Mucosa of descending colon (tissue), 3 donors: Measurements from ENCODE around the gene TDRD12. TPM values are rescaled to one million over a fixed set of nuclear protein-coding genes. Genes with fewer than 3 reads are reported as not detected.
A peak's percentile ranks its signal among the peaks of the same experiment; 100 is the strongest.
"Not testable (repeated sequence)": the region's sequence is repeated elsewhere in the genome, so short reads cannot be mapped to it uniquely, and the experiment has no call there.

Experiments
- ATAC-seq: fragments of 200-7000 bp; cut with Tn5 transposase; one replicate; pipeline ENCODE4 v1.9.1; 2020; ENCODE audit warnings: mild to moderate bottlenecking, moderate library complexity
- DNase-seq, 3 donors: peaks; one replicate each; pipeline ENCODE4 v3.0.0-alpha.2; 2020
- H3K36me3 ChIP-seq: fragments of 200-600 bp; one replicate; pipeline ENCODE4 v1.8.0; 2021; ENCODE audit warnings: low read depth, mild to moderate bottlenecking
- H3K4me1 ChIP-seq: fragments of 200-600 bp; one replicate; pipeline ENCODE4 v1.8.0; 2021; ENCODE audit warnings: low read depth, mild to moderate bottlenecking
- H3K4me3 ChIP-seq: fragments of 200-600 bp; one replicate; pipeline ENCODE4 v1.8.0; 2021; ENCODE audit warnings: mild to moderate bottlenecking
- H3K9me3 ChIP-seq: fragments of 200-600 bp; one replicate; pipeline ENCODE4 v1.8.0; 2021; ENCODE audit warnings: mild to moderate bottlenecking
- intact Hi-C, 2 donors: fragments of 100-400 bp; cut with DNase I in 1 of 2; cut with micrococcal nuclease in 1 of 2; formaldehyde crosslinking; loops; one replicate each; pipeline versions ENCODE4 v1.11.0 to v1.11.1; 2022; cut with DNase I, micrococcal nuclease
- total RNA-seq, 3 donors: library from RNA; stranded (reverse); fragmentation: NEBNext Ultra II Directional in 2 of 3; extraction: Animal tissue kit (Norgen Biotek cat#: 25700) in 2 of 3; gene quantifications; one replicate each; pipeline versions ENCODE4 v1.2.1 to v1.2.4, GENCODE V29; 2021 to 2023
- TF ChIP-seq, protein P1 (sequence below): fragments of 200-600 bp; IDR thresholded peaks from one replicate; pipeline ENCODE4 v1.8.0; 2022; ENCODE audit warnings: antibody characterized with exemption, mild to moderate bottlenecking
- donor health status: DM: no; HTN: no; CAD: no; lungs with moderate emphysema.
- donor health status: DM: no; HTN: no; CAD: no.
- donor health status: DM: no; HTN: yes; CAD: no.

Gene TDRD12
- total RNA-seq, 3 donors from 2014 or later = 0.31 to 0.47 TPM; not detected in 1

DNA sequence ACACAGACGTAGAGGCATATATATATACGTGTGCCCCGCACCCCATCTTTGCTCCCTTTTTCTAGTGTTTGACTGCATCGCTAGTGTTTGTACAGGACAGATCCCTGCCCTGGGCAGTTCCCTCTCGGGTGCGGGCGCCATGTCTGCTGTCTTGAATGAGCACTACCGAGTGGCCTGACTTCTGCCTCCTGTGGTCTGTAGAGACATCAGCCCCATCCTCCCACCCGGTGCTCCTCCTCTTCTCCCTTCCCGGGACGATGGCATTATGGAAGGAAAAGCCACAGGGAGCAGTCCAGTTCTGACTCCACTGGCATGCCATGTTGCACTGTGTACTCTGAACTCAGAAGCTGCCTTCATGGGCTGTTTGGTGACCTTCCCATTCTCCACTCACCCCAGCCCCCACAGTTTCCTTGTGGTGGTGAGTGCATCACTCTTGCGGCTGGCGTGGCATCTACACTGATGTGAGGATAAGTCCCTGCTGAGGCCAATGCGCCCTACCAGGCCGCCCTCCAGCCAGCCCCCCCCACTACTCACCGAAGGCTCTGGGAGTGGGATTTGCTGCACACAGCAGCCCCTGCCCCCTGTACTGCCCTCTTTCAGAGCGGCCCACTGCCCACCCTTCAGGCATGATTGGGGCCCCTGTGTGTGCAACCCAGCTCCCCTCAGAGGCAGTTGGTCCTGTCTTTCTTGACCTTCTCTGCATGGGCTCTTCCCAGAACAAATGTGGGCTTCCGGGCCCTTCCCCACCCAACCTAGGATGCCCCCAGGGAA, 25.2 kb downstream of the TDRD12 start:
- Histone ChIP-seq H3K4me3 (no peak overlapping the region), H3K36me3 (no peaks in the 10 kb centered on the region), H3K9me3 (no peaks in the 10 kb centered on the region), H3K4me1 (no peaks in the 10 kb centered on the region)
- no peak for DNase-seq
- ATAC-seq = no peak
- TF ChIP-seq, protein P1, sequence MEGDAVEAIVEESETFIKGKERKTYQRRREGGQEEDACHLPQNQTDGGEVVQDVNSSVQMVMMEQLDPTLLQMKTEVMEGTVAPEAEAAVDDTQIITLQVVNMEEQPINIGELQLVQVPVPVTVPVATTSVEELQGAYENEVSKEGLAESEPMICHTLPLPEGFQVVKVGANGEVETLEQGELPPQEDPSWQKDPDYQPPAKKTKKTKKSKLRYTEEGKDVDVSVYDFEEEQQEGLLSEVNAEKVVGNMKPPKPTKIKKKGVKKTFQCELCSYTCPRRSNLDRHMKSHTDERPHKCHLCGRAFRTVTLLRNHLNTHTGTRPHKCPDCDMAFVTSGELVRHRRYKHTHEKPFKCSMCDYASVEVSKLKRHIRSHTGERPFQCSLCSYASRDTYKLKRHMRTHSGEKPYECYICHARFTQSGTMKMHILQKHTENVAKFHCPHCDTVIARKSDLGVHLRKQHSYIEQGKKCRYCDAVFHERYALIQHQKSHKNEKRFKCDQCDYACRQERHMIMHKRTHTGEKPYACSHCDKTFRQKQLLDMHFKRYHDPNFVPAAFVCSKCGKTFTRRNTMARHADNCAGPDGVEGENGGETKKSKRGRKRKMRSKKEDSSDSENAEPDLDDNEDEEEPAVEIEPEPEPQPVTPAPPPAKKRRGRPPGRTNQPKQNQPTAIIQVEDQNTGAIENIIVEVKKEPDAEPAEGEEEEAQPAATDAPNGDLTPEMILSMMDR = no peak
- intact Hi-C loops = no loop called here

DNA sequence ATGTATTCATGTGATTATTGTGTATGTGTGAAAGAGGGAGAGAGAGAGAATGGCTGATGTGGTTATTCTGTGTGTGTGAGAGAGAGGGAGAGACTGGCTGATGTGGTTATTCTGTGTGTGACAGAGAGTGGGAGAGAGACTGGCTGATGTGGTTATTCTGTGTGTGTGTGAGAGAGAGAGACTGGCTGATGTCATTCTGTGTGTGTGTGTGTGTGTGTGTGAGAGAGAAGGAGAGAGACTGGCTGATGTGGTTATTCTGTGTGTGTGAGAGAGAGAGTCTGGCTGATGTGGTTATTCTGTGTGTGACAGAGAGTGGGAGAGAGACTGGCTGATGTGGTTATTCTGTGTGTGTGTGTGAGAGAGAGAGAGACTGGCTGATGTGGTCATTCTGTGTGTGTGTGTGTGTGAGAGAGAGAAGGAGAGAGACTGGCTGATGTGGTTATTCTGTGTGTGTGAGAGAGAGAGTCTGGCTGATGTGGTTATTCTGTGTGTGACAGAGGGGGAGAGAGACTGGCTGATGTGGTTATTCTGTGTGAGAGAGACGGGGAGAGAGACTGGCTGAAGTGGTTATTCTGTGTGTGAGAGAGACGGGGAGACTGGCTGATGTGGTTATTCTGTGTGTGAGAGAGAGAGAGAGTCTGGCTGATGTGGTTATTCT, 26.2 kb downstream of the TDRD12 start:
- H3K4me3 ChIP-seq, H3K9me3 ChIP-seq, H3K4me1 ChIP-seq, intact Hi-C loops, H3K36me3 ChIP-seq, ATAC-seq, DNase-seq: not testable (repeated sequence)

DNA sequence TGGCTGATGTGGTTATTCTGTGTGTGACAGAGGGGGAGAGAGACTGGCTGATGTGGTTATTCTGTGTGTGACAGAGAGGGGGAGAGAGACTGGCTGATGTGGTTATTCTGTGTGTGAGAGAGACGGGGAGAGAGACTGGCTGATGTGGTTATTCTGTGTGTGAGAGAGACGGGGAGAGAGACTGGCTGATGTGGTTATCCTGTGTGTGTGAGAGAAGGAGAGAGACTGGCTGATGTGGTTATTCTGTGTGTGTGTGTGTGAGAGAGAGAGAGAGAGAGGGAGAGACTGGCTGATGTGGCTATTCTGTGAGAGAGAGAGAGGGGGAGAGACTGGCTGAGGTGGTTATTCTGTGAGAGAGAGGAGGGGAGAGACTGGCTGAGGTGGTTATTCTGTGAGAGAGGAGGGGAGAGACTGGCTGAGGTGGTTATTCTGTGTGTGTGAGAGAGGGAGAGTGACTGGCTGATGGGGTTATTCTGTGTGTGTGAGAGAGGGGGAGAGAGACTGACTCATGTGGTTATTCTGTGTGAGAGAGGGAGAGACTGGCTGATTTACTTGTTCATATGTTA, 27.1 kb downstream of the TDRD12 start:
- H3K9me3 ChIP-seq, H3K36me3 ChIP-seq, ATAC-seq, H3K4me1 ChIP-seq, DNase-seq, H3K4me3 ChIP-seq, intact Hi-C loops: not testable (repeated sequence)

DNA sequence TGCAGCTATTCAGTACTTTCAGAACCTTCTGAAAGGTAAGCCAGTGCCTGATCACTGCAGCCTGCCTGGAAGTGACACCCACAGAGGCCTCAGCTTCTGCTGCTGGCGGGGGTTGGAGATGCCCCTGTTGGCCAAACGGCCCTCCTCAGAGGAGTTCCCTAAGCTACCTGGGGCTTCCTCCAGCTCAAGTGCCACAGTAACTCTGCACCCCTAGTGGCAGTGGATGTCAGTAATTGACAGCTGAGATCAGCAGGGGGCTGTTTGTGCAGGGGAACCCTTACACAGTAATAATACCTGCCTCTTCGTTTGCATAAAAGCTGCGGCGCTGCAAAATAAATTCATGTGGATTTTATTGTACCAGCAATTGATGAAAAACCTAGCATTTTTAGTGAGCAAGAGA, 28.9 kb downstream of the TDRD12 start:
- intact Hi-C loops = no loop called here
- Histone ChIP-seq H3K36me3 (no peaks in the 10 kb centered on the region), H3K4me3 (no peak overlapping the region), H3K4me1 (no peaks in the 10 kb centered on the region), H3K9me3 (no peaks in the 10 kb centered on the region)
- TF ChIP-seq, protein P1 = no peak
- DNase-seq (peak in 1 of 3 donors; percentile 5), ATAC-seq (no peak)

DNA sequence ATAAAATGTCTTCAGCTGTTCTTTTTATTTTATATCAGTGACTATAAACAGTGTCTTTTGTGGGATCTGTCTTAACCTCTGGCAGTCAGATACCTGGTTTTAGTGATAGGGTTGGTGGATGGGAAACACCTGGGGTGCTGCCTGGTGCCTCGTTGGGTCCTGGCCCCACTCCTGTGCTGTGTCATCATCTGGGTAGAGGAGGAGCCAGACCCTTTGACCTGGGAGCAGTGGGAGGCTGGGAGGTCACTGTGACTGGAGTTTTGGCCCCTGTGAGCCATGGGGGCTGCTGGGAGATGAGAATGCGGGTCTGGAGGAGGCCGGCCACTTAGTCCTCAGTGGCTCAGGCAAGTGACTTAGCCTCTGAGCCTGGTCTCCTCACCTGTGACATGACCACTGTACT, 29.4 kb downstream of the TDRD12 start:
- Histone ChIP-seq H3K4me1 (no peaks in the 10 kb centered on the region), H3K36me3 (no peaks in the 10 kb centered on the region), H3K4me3 (no peak overlapping the region), H3K9me3 (no peaks in the 10 kb centered on the region)
- no peak for ATAC-seq
- no peak for DNase-seq
- TF ChIP-seq, protein P1 = no peak
- intact Hi-C loops = no loop called here

DNA sequence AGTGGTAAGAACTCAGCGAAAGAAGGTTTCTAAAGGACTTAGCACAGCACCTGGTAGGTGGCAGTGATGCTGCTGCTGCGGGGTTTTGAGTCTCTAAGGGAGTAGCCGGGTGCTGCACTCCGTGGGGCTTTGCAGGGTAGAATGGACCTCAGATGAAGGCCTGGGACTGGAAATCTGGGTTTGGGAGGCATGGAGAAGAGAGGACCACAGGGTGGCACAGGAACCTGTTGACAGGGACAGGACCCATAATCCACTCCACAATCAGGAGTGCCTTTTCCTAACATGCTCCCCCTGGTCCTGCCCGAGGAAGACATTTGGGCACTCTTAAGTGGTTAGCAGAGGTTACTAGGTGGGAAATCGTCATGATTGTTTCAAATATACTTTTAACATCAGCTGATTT, 29.8 kb downstream of the TDRD12 start:
- H3K9me3 ChIP-seq = no peaks in the 10 kb centered on the region
- no peaks in the 10 kb centered on the region for H3K4me1 ChIP-seq
- no peak overlapping the region for H3K4me3 ChIP-seq
- ATAC-seq (no peak), DNase-seq (no peak)
- intact Hi-C loops = no loop called here
- no peaks in the 10 kb centered on the region for H3K36me3 ChIP-seq
- TF ChIP-seq, protein P1 = no peak
